NT2/D1 (cell line): Measurements from ENCODE around the gene SHB.

Source experiments
- SUZ12 ChIP-seq: IDR thresholded peaks from 2 replicates; pipeline ENCODE4 v1.6.1; 2011; ENCODE audit not compliant: insufficient read length, insufficient read depth; ENCODE audit errors: extremely low read depth
- YY1 ChIP-seq: IDR thresholded peaks from 2 replicates; pipeline ENCODE4 v1.6.1; 2011; ENCODE audit not compliant: insufficient read length, insufficient read depth
- ZNF274 ChIP-seq: IDR thresholded peaks from 2 replicates; pipeline ENCODE4 v1.6.1; 2011; ENCODE audit warnings: mild to moderate bottlenecking, low read depth, low read length

- TF ChIP-seq SUZ12: no peak
- TF ChIP-seq YY1: no peak
- TF ChIP-seq ZNF274: no peak
These were observed 3.5 kb downstream of the SHB start for GRCh38 chr9:38065369-38066075.
